Stimulated activated CD8-positive, alpha-beta memory T cell treated with anti-CD3 and anti-CD28 coated beads, Interleukin-7, amount 100 ng/mL, for 48 hours (primary cell): ENCODE data around the gene FAM193B.

ENCODE experiments used
- DNase-seq, 2 donors: peaks; one replicate each; pipeline ENCODE4 v3.0.0-alpha.2; 2020; ENCODE audit warnings: low read depth in 1 of 2; ENCODE audit errors: extremely low read depth in 1 of 2

Gene FAM193B

DNA sequence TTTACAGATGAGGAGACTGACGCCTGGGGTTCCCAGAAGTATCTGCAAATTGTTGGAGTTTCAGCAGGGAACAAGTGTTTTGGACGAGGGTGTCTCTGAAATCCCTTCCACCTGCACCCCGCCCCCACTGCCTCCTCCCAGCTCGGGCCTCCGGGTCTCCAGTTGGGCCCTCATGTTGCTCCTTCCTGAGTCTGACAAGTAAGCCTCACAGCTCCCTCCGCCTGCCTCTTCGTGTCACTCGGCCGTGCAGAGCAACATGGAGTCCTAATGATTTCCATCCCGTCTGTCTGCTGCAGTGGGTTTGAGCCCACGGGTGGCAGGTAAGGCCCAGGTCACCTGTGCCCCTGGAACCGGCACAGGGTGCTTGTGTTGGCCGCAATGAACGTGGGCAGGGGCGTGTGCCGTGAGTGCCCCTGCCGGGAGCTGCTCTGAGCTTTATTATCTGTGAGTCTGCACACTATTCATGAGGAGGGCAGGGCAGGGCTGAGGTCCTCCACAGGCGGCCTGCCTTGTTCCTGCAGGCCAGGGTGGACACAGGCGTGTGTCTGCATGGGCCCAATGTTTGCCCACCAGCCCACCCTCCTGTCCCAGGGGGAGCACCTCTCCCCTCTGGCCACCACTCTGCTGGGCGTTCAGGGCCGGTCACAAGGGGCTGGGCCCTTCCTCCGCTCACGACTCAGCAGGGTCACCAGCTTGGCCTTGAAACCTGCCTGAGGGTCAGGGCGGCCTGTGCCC is 50.8 kb downstream of the FAM193B start:
- DNase-seq, result no peak

DNA sequence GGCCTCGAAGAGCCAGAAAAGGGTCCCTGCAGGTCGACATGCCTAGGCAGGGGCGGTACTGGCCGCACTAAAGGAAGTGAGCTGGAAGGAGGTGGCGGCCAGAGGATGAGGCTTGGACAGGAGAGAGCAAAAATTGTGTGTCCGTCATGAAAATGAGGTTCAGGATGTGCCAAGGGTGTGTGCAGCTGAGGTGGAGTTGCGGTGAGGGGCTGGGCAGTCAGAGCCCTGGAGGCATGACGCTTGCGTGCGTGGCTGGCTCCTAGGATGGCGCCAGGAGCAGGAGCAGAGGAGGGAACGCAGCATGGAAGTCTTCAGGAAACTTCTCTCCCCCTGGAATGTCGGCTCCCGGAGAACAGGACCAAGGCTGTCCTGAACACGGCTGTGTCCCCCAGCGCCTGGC is 51.5 kb downstream of the FAM193B start:
- DNase-seq, result no peak

DNA sequence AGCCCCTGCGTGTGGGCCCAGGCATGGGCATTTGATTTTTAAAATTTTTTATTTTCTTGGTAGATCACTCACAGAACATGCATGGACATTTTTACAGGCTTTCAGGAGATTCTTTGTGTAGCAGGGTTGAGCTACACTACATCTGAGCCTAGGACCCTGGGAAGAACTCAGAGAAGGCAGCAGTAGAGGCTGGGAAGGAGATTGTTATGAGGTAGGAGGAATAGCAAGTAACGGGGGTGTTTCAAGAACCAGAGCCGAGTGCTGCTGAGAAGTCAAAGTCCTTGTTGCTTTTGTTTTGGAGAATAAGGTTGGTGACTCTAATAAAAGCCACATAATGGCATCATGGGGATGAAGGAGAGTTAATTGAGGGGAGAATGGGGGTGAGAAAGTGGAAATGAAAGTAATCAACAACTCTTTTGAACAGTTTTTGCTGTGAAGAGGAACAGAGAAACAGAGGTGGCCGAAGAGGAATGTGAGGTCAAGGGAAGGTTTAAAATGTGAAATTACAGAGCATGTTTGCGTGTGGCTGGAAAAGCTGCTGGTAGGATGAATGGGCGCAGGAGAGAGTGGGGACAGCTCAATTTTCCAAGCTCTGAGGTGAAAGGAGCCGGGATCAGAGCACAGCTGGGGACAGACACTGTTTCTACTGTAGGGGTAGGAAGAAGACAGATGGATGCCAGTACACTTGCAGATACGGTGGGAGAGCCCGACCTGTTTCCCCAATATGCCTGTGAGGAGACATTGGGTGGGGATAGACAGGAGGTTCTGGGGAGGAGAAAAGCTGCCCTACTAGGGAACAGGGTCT is 52.3 kb downstream of the FAM193B start:
- DNase-seq, result no peak

DNA sequence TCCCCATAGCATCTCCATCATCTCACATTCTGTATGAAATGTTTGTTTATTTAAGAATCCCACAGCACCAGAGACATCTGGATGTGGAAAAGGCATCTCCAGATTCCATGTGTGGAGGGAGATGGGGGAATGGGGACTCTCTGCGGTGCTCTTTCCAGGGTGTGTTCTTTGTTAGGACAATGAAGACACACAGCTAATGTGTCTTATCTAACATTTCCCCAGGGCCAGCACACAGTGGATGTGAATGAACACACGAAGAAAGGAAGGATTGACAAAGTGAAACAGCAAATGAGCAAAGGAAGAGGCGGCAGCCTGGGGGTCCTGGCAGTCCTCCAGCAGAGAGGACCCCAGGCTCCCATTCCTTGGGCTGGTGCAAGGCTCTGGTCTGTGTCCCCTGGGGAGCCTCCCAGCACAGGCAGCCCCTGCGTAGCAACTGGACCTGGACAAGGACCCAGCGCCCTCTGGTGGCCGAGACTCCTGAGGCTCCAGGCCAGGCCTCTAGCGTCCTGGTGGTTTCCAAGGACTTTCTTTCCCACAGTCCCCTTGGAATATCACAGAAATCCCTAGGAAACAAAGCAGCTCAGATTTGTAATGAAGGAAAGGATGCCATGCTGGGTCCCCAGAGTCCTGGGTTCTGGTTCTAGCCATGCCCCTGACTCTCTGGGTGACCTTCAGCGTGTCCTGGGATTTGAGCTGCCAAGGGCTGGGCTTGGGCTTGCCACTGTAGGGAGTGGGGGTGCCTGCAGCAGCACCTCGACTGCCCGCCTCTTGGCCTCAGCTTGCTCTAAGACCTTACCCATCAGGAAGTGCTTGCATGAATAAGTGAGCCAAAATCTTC is 53.5 kb downstream of the FAM193B start:
- DNase-seq, result peak; percentile 52 to 73

DNA sequence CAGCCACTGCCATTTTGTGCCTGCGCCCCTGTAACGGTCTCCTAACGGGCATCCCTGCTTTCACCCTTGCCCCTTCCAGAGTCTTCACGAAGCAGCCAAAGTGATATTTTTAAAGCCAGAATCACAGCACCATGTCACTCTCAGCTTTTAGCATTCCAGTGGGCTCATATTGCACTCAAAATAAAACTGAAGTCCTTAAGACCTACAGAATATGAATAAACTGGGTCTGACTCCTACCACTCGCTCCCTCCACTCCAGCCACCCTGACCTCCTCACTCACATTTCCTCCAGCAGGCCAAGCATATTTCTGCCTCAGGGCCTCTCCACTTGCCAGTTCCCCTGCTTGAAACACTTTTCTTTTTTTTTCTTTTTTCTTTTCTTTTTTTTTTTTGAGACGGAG is 54.5 kb downstream of the FAM193B start:
- DNase-seq, result no peak

DNA sequence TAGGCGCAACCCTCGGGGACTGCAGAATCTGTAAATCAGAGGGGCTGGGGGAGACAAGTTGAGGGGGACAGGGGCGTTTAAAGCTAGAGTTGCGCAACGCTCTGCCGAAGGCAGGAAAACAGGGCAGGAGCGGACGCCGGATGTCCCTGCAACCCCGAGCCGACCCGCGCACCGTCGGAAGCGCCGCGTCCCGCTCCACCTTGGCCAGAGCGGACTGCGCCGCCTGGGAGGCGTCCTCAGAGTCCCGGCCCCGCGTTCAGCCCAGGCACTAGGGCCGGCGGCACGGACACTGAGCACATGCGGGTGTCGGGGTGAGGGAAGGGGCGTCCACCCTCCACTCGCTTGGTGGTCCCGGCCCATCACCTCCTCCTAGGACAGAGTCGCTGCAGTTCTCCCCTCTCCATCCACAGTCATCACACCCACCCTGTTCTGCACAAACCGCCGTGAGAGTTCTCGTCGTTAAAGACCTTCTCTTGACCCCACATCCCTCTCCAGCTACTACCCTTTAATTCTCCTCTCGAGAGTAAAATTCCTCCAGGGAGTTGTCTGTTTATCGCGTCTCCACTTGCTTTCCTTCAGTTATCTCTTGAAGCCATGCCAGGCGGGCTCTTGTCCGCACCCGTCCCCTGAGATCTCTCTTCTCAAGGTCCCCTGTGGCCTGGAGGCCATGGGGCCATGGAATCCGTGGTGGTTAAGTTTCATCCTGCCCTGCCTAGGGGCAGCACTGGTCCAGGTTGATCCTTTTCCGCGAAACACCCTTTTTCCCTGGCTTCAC is 56.2 kb downstream of the FAM193B start:
- DNase-seq, result no peak

DNA sequence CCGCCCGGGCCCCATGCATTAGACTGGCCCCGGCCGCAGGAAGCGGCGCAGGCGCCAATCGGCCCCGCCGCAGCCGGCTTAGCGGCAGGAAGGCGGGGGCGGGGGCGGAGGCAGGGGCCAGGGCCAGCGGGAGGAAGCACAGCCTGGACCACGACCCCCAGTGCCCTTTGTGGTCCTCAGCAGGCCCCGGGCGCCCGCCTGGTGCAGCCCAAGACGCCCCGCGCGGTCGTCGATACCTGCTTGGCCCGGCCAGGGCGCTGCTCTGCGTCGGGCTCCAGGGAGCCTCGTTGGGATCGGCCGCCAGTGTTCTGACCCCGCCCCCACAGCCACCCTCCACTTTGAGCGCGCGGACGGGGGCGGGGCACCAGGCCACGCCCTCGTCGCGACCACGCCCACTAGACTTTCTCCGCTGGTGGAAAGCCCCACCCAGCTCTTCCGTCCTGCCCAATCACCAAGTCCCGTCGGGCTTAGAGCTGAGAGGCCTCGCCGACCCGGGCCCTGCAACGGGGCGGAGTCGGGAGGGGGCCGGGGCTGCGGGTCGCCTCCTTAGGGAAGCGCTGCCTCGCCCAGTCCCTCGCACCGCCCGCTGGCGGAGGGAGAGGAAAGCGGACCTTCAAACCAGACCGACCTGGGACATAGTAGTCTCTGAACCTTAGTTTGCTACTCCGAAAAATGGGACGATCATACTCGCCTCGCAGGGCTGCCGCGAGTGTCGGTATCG is 56.9 kb downstream of the FAM193B start, which contains the start of gene PDLIM7:
PDLIM7 (minus strand) TSS at position 313 of the 721 bp plus-strand sequence. CDS start 1,092 bp downstream, outside the sequence.
- DNase-seq, result peak; percentile 84 to 85

DNA sequence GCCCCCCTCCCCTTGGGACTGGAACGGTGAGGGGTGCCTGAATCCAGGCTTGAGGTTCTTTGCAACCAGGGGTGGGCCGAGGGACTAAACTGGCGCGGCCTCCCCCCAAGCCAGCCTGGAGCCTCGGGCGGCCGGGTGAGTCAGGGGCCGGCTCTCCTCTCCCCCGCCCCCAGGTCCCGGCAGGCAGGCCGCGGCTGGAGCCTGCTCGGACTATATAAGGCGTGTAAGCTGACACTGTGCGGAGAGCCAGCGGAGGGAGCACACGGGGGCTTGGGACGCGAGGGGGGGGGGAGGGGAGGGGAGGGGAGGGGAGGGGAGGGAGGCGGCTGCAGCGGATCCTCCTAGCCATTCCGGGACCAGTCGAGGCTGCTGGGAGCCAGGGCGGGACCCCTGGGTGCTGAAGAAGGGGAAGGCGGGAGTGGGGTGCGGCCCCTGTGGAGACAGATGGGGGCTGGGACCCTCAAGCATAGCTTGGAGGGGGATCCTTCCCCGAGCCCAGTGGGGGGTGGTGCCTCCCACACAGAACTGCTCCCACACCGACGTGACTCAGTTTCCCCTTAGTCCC is 57.6 kb downstream of the FAM193B start:
- no peak for DNase-seq

DNA sequence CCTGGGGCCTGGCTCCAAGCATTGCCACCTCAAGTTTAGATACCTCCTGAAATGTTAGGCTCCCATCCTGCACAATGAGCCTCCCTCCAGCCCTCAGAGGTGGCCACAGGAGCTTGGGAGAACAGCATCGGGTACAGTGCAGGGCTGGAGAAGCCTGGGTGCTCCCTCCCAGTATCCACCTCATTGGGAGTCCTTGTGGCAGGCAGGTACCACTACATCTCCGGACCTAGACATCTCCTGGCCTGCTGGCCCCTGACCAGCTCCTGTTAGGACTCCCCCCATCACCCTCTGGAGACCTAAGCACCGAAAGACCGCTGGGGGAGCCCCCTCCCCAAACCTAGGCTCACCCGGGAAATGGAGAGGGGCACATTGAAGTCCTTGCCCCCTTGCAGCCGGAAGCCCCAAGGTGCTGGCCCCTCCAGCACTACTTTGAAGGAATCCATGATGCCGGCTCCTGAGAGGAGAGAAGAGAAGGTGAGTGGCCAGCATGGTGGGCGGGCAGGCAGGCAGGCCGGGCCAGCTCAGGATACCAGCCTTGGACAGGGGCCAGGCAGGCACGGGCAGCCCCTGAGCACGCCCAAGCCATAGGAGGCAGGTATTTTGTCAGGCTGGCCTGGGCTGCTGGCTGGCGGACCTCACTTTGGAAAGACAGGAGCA is 58.2 kb downstream of the FAM193B start:
- no peak for DNase-seq

DNA sequence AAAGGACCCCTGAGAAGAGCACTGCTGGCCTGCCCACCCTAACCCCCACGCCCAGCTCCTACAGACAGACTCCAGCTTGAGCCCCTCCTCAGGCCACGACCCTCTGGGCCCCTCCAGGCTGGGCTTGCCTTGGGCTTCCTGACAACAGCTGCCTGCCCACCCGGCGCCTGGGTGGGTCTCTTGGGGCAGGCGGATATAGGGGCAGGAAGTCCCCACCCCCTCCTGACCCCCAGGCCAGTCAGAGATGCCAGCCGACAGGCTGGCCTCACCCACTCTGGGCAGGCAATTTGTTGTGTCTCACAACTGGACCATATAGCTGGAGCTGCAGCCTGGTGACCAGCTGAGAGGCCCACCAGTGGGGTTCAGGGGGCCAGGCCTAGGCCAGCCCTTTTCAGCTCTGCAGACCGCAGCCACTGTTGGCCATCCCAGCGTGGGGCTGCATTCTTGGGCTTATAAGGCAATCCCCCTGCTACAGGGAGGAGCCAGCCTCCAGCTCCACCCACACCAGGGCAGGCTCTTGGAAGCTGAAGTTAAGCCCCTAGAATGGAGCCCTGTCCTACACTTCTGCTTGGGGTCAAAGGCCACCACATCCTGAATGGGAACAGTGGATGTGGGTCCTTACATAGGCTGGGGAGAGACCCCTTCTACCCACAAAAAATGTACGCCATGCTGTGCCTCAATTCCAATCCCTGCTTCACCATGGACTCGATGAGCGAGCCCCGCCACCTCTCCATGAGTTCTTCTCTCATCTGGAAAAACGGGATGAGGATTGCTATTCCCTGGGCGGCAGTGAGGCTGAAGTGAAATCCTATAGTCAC is 58.9 kb downstream of the FAM193B start:
- no peak for DNase-seq

DNA sequence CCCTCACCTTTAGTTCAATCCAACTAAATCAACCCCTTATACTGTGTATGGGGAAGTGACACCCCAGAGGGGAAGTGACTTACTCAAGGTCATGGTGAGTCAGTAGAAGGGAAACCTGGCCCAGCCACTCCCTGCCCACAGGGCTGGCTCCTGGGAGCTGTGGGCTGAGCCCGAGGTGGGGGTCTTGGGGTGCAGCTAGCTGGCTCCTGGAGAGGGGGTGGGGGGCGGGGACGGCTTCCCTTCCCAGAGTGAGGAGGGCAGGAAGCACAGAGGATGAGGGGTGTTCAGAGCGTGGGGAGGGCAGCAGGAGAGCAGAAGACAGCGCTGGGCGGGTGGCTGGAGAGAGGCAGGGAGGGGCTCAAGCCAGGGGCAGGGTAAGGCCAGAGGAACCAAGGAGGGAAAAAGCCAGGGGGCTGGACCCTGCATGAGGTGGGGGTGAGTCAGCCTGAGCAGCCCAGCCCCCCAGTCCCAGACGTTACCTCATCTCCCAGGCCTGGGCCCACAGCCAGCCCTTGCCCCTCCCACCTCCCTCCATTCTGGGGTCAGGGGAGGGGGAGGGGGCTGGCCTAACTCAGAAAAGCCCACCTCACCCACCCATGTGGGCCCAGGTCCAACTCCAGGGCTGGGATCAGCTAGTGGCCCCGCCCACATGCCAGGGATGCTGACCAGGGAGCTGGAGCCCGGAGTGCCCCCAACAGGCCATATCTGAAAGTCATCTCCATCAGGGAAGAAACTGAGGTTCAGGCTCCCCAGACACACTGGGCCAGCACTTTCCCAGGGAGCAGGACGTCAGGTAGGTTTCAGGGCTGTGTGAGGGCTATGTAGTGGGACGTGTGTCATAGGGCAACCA is 59.8 kb downstream of the FAM193B start:
- DNase-seq, result no peak

DNA sequence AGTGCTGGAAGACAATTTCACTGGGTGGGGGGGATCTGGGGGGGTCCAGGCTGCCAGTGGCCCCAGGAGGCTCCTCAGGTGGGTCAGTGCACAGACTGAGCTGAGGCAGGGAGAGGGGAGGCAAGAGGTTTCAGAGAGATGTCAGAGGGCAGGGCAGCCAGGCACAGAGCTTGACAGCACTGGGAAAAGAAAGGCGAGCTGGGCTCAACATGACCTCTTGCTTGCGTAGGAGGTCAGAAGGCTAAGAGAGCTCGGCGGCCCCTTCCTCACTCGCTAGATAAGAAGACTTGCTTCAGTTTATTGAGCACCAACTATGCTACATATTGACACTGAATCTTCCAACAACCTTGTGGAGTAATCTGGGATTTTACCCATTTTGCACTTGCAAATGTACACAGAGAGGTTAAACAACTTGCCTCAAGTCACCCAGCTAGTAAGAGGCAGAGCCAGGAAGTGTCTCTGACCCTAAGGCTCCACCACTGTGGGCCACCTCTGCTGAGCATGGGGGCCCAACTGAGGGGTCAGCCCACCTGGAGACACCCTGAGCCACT is 60.5 kb downstream of the FAM193B start:
- DNase-seq, result no peak

DNA sequence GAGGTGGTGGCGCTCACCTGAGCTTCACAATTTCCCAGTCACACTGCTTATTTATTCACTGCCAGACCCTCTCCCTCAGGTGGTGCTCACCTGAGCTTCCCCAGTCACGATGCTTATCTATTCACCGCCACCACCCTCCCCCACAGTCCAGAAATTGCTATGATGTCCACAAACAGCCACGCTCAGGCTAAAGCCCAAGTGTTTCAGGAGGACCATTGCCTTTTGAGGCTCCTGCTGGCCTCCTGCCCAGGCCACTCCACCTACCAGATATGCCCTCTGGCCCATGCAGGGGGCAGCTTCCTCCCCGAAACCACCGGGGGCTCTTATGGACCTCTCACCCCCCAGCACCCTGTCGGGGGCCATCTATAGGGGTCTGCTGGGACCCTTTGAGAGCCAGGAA is 61.5 kb downstream of the FAM193B start:
- DNase-seq, result no peak

DNA sequence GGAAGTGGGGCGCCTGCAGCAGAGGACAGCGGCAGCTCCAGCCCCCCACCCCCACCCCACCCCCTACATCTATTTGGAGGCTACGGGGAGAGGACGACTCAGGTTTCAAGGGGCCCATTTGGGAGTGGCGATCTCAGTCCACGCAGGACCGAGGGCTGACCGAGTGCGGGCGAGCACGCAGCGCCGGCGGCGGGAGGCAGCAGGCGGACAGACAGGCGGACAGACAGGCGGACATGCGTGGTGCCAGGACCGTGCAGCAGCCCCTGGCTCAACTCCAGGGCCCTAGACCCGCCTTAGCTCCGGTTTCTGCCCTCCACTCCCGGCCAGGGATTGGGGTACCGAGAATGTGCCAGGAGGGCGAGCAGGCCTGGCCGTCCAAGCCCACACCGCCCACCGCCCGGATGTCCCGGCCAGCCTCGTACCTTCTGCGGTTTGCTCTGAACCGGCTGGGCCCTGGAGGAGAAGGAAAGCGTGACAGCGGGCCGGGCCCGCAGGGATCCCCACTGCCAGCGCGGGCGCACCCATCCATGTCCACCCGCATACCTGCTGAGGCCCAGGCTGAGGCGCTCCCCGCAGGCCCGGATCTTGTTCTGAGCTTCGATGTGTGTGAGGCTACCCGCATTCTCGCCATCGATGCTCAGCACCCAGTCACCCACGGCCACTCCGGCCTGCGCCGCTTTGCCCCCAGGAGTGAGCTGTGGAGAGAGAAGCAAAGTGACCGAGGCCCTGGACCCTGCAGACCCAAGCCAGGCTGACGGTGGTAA is 62.2 kb downstream of the FAM193B start:
- DNase-seq, result no peak

DNA sequence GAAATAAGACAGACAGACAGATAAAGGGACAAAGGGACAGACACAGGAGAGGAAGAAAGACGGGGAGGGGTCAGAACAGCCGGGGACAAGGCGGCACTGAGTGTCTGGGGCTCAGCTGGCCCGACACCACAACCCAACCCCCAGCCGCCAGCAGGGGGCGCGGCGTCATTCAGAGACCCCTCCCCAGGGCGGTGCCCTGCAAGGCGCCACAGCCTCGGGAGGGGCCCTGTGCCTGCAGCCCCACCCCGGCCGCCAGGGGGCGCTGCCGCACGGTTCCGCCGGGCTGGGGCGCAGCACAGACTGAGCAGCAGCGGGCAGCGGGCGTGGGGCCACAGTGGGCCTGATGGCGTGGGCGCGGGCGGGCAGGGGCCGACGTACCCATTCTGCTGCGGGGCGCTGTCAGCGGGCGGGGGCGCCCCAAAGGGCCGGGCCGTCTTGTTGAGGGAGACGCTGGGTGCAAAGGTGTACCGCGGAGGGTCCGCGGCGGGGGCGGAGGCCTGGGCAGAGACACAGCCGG is 62.9 kb downstream of the FAM193B start:
- DNase-seq, result no peak

DNA sequence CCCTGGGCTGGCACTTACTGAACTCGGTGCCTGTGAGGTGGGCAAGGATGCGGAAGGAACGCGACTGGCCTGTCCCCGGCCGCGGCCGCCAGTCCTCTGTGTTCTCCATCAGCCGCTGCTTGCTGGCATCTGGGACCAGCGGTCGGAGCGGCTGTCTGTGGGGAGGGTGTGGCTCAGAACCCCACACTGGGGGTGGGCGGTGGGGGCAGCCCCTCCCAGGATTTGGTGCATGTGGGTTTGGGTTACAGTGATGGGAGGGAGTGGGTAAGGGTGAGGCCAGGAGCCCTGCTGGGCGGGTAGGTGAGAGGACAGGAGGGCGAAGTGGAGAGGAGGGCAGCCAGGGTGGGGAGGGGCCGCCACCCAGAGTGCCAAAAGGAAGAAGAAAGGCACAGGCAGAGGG is 63.4 kb downstream of the FAM193B start:
- DNase-seq, result no peak
